GM12874 (cell line): ENCODE results near the gene DNAJB6.
A peak's percentile ranks its signal among the peaks of the same experiment; 100 is the strongest.

Experiments
- TF ChIP-seq, protein P1 (sequence below): IDR thresholded peaks from 2 replicates; pipeline ENCODE4 v1.5.1; 2011; ENCODE audit warnings: low read depth, mild to moderate bottlenecking, control low read depth, low read length, moderate library complexity; ENCODE audit not compliant: insufficient read depth

Gene DNAJB6

DNA sequence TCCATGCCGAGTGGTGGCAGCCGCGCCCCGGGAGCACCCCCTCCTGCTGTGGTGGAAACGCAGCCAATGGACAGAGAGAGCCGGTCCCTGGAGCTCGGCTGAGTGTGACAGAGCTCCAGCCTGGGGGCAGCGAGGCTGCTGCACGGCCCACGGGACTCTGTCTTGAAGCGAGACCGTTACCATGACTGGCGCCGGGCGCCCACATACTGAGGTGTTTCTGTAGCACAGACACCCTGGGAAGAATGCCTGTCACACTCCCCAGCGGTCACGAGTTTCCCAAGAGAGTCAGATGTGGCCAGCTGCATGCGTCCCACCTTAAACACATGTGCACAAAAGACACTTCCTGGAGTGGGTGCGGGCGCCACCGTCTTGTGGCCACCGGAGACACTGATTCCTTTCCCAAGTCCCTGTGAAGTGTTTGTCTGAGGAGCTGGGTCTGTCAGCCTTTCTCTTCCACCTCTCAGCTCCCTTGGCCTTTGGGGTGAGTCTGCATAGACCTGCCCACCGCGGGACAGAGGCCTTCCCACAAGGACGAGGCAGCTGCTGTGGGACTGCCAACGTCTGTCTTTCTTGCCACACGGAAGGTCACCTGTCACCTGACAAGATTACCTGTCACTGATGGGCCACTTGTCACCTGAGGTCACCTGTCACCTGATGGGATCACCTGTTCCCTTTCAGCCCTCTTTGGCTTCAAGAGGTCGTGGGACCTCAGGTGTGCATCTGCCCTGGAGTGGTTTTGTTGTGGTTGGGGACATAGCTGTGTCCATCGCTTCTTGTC is 94.6 kb downstream of the DNAJB6 start:
- TF ChIP-seq, protein P1, sequence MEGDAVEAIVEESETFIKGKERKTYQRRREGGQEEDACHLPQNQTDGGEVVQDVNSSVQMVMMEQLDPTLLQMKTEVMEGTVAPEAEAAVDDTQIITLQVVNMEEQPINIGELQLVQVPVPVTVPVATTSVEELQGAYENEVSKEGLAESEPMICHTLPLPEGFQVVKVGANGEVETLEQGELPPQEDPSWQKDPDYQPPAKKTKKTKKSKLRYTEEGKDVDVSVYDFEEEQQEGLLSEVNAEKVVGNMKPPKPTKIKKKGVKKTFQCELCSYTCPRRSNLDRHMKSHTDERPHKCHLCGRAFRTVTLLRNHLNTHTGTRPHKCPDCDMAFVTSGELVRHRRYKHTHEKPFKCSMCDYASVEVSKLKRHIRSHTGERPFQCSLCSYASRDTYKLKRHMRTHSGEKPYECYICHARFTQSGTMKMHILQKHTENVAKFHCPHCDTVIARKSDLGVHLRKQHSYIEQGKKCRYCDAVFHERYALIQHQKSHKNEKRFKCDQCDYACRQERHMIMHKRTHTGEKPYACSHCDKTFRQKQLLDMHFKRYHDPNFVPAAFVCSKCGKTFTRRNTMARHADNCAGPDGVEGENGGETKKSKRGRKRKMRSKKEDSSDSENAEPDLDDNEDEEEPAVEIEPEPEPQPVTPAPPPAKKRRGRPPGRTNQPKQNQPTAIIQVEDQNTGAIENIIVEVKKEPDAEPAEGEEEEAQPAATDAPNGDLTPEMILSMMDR: no peak

DNA sequence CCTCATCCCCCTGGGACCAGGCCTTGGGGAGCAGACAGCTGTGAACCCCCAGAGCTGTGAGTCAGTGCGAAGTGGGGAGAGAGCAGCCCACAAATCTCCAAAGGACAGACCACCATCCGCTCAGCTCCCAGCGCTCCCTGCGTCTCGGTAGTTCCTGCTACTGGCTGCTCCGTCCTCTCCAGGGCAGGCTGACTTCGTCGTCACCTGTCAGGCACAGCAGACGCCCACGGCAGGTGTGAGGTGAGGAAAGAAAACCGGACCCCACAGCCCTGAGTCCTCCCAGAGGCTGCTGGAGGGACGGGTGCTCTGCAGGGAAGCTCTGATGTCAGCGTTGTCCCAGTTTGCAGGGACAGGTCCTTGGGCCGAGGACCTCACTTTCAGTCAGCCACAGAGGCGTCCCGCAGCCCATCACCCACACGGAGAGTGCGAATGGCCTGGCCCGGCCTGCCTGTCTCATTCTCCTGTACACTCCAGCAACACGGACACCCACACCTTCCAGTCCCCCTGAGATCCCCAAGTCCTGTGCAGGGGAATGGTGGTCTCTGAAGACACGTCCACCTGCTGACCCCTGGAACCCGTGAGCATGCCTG is 95.2 kb downstream of the DNAJB6 start:
- TF ChIP-seq, protein P1: no peak

DNA sequence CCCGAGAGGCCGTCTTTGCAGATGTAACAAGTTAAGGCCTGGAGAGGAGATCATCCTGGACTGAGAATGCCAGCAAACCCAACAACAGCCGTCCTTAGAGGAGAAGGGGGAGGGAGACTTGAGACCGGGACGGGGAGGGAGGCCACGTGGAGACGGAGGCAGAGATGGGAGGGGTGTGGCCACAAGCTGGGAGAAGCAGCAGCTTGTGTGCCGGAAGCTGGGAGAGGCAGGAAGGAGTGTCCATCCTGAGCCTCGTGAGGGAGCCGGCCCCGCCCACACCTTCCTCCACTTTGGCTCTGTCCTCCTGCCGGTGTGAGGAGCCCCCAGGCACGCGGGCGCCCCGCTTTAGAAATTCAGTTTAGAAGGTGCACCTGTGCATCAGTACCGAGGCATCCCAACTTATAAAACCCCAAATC is 95.7 kb downstream of the DNAJB6 start:
- TF ChIP-seq, protein P1: no peak

DNA sequence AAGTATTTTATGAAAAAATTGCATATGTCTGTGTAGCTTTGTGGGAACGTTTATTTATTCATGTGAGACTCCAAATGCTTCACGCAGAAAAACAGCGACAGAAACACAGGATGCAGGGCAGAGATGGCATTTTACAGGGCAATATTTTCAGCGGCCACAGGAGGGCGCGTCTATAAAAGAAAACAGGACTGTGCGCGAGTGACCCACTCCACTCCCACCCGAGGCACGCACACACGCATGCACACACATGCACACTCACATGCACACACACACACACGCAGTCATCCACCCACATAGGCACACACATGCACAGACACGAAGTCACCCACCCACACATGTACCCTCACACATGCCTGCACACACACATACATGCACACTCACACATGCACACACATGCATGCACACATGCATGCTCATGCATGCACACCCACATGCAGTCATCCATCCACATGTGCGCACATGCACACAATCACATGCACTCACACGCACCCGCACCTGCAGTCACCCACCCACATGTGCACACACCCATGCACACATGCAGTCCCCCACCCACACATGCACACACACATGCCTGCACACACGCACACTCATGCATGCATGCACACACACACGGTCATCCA is 96.3 kb downstream of the DNAJB6 start:
- TF ChIP-seq, protein P1: peak; percentile 60

DNA sequence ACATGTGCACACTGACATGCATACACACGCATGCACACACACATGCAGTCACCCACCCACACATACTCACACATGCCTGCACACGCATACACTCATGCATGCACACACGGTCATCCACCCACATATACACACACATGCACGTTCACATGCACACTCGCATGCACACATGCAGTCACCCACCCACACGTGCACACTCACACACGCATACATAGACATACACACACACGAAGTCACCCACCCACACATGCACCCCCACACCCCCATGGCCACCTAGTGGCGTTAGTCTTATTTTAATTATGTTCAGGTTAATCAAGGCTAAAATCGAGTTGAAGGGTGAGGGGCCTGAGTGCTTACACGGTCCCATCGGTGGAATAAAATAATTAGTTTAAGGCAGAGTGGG is 96.8 kb downstream of the DNAJB6 start:
- TF ChIP-seq, protein P1: no peak

DNA sequence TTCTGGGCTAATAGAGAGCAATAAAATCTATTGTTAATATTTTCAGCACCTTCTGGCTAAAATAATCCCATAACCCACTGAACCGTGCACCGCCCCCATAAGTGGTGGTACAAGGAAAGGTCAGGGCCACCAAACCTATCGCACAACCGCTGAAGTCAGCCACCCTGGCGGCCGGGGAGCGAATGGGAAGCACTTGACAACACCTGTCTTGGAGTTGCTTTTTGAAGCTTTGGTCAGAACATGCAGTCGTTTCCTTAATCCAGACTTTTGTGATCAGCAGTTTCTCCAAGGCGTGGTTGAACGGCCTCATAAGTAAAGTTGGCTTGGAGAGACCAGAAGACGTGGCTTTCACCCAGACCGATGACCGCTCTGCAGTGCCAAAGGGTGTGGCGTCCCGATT is 97.4 kb downstream of the DNAJB6 start:
- TF ChIP-seq, protein P1: no peak

DNA sequence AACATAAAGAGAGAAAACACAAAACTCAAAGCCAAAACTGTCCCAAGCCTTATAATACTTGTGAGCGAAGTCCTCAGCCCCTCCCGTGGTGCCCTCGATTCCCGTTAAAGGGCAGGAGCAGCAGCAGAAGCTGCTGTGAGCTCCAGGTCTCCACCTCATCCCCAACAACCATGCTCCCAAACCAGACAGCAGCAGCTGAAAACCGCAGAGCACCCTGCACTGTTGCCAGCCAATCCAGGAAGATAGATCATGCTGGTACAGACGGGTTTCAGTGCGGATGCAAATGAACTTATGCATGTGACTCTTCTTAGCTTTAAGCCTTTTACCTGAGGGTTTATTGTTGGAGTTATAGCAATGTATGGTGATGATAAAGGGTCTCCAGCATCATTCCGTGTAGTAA is 97.9 kb downstream of the DNAJB6 start:
- TF ChIP-seq, protein P1: no peak
